HG03280 (cell line): ENCODE measurements around the gene CNST.
"Not testable (repeated sequence)": the region's sequence is repeated elsewhere in the genome, so short reads cannot be mapped to it uniquely, and the experiment has no call there.

Source experiments
- ATAC-seq: cut with Tn5 transposase; IDR thresholded peaks from one replicate; pipeline ENCODE4 v1.9.1; 2021; ENCODE audit warnings: mild to moderate bottlenecking, moderate library complexity; ENCODE audit not compliant: unreplicated experiment

CNST gene

GRCh38 chr1:246703581-246703980 is 137.3 kb downstream of the CNST start:
- no peak for ATAC-seq

DNA sequence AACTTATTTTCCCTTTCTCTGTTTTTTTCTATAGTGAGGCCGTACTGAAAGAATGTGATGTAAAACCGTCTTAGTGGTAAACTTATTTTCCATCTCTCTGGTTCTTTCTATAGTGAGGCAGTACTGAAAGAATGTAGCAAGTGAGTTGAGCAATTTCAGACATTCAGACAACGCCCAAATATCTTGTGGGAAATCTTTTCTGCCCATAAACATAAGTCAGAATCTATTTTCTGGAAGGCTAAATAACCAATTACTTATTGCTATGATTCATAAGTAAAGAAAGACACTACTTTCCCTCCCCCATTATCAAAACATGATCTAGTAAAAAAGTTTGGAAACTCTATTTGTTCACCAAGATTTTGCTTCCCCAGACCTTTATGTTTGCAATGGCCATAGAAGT is 139.1 kb downstream of the CNST start:
- no peak for ATAC-seq

GRCh38 chr1:246708166-246708565 is 141.9 kb downstream of the CNST start:
- no peak for ATAC-seq

DNA sequence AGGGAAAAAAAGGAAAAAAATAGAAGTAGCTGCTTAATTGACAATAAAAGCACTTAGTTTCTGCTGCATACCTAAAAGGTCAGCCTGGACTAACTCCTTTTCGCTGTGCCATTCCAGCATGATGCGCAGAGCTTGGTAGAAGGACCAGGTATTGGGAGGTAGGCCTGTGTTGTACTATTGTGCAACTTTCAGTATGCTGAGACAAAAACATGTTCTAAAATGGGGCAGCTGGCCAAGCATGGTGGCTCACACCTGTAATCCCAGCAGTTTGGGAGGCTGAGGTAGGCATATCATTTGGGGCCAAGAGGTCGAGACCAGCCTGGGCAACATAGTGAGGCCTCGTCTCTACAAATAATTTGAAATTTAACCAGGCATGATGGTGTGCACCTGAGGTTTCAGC is 142.9 kb downstream of the CNST start:
- ATAC-seq: no peak

- no peak for ATAC-seq
Measured at GRCh38 chr1:246709835-246710234, 143.6 kb downstream of the CNST start.

DNA sequence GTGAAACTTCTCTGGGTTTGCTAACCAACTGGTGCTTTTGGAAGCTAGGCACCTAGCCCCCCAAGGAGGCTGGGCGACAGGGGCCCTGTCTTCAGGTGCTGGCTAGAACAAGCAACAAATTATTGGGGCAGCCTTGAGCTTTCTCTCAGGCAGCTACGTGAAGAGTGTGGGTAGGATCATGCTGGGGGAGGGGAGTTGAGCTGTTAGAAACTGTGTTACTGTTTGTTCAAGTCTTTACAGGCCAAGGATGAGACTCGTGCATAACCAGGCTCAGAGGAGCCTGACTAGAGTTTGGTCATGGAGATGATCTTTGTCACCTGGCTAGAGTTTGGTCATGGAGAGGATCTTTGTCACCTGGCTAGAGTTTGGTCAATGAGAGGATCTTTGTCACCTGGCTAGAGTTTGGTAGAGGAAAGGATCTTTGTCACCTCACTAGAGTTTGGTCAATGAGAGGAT is 145.3 kb downstream of the CNST start:
- ATAC-seq: no peak

DNA sequence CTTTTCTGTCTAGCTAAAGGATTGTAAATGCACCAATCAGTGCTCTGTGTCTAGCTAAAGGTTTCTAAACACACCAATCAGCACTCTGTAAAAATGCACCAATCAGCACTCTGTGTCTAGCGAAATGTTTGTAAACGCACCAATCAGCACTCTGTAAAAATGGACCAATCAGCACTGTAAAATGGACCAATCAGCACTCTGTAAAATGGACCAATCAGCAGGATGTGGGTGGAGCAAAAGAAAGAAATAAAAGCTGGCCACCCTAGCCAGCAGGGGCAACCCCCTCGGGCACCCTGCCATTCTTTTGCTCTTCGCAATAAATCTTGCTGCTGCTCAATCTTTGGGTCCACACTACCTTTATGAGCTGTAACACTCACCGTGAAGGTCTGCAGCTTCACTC is 146.2 kb downstream of the CNST start:
- not testable (repeated sequence) for ATAC-seq
